MM.1S (cell line): Measurements from ENCODE around the gene ATG10.

Experiments used
- EZH2 ChIP-seq: fragments of 300-600 bp; sonication (generic); optimal IDR thresholded peaks from 2 replicates; pipeline ENCODE3; 2017; ENCODE audit warnings: low read depth, mild to moderate bottlenecking, antibody characterized with exemption, low read length, mixed read lengths
- TF ChIP-seq, protein P1 (sequence below): fragments of 300-600 bp; sonication (generic); IDR thresholded peaks from 2 replicates; pipeline ENCODE4 v1.5.1; 2016; ENCODE audit warnings: antibody characterized with exemption, low read length, mixed read lengths

DNA sequence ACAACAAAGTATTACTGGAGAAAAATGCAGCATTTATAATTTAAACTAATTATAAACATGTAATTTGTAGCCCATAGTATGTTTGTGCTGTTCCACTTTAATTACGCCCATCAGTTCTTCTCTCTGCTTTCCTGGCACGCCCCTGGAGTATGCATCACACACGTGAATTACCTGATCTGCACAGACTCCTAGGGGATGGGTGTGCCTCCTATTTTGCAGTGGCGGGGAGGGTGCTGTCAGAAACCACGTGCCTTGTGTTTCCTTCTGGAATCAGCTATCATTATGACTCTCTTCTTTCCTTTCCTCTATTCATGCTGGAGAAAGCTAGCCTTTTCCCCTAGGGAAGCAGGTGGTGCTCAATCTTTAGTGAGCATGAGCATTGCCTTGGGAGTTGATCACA lies 263.1 kb downstream of the ATG10 start:
- TF ChIP-seq EZH2: no peak
- TF ChIP-seq, protein P1, sequence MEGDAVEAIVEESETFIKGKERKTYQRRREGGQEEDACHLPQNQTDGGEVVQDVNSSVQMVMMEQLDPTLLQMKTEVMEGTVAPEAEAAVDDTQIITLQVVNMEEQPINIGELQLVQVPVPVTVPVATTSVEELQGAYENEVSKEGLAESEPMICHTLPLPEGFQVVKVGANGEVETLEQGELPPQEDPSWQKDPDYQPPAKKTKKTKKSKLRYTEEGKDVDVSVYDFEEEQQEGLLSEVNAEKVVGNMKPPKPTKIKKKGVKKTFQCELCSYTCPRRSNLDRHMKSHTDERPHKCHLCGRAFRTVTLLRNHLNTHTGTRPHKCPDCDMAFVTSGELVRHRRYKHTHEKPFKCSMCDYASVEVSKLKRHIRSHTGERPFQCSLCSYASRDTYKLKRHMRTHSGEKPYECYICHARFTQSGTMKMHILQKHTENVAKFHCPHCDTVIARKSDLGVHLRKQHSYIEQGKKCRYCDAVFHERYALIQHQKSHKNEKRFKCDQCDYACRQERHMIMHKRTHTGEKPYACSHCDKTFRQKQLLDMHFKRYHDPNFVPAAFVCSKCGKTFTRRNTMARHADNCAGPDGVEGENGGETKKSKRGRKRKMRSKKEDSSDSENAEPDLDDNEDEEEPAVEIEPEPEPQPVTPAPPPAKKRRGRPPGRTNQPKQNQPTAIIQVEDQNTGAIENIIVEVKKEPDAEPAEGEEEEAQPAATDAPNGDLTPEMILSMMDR: no peak
